Effector memory CD8-positive, alpha-beta T cell (primary cell): Measurements from ENCODE around the gene WDR74.
"Not testable (repeated sequence)": the region's sequence is repeated elsewhere in the genome, so short reads cannot be mapped to it uniquely, and the experiment has no call there.

Source experiments
- ATAC-seq: fragments of 150-1000 bp; cut with Tn5 transposase; replicated peaks from 2 replicates; pipeline ENCODE4 v1.10.0; 2021; ENCODE audit warnings: mild to moderate bottlenecking, moderate library complexity
- DNase-seq, 3 experiments: peaks; one replicate each; pipeline ENCODE4 v3.0.0; 2021
- H3K27ac Mint-ChIP-seq, 2 donors: one replicate each; pipeline ENCODE4 v1.8.0; 2022; ENCODE audit warnings: mild to moderate bottlenecking in 2 of 2, mixed read lengths in 2 of 2, moderate library complexity in 2 of 2
- H3K27me3 Mint-ChIP-seq, 2 donors: one replicate each; pipeline ENCODE4 v1.8.0; 2022; ENCODE audit warnings: mixed read lengths in 2 of 2
- H3K36me3 Mint-ChIP-seq: one replicate; pipeline ENCODE4 v1.8.0; 2022; ENCODE audit warnings: mild to moderate bottlenecking, moderate library complexity, mixed read lengths; ENCODE audit not compliant: insufficient read depth
- H3K4me1 Mint-ChIP-seq, 2 donors: one replicate each; pipeline ENCODE4 v1.8.0; 2022; ENCODE audit warnings: low read depth in 2 of 2, mixed read lengths in 2 of 2
- H3K4me3 Mint-ChIP-seq, 2 donors: one replicate each; pipeline ENCODE4 v1.8.0; 2022; ENCODE audit warnings: mild to moderate bottlenecking in 2 of 2, mixed read lengths in 2 of 2, moderate library complexity in 2 of 2
- H3K9me3 Mint-ChIP-seq, 2 donors: one replicate each; pipeline ENCODE4 v1.8.0; 2022; ENCODE audit warnings: mixed read lengths in 2 of 2

Gene WDR74

DNA sequence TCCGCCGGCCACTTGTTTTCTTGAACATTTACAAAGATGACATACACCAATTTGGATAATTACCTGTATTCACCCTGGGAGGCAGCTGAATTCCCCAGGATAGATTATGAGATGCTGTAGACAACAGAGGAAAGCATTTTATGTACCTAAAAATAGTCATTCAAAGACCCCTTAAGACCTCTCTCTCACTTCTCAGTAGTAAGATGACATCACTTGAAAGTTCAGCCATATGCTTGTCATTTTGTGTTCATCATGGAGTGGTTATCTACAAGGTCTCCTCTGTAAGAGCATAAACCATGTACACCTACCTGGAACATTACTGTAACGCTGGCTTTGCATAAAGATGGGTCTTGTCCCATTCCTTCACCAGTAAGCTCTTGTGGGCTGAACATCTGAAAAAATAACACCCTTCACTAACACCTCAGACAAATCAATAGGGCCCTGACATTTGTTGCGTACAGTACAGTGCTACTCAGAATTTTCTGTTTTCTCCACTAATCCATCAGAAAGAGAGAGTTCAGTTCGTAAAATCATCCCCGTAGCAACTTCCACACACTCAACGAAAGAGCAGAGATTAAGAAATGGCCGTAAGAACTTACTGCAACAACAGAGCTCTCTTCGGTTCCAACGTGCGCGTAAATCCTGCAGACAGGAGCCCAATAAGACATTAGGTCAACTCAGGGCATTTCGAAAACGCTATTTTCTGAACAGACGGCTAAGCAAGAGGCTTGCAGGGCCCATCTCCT lies 15.6 kb upstream of the WDR74 start:
- peak overlapping the region; percentile 95 to 96 for H3K4me3 Mint-ChIP-seq
- no peak for DNase-seq
- ATAC-seq, result peak; percentile 0
- H3K36me3 Mint-ChIP-seq, result peaks cover 57% of the 10 kb centered on the region
- peaks cover 40 to 45% of the 10 kb centered on the region in 2 donors for H3K4me1 Mint-ChIP-seq
- H3K27ac Mint-ChIP-seq, result peak overlapping the region; percentile 94
- H3K27me3 Mint-ChIP-seq, result no peaks in the 10 kb centered on the region
- H3K9me3 Mint-ChIP-seq, result no peaks in the 10 kb centered on the region

GRCh38 chr11:62854013-62854824 lies 14.8 kb upstream of the WDR74 start:
- Mint-ChIP-seq H3K4me1 (peaks cover 40 to 45% of the 10 kb centered on the region in 2 donors), H3K27me3 (no peaks in the 10 kb centered on the region), H3K36me3 (peaks cover 57% of the 10 kb centered on the region), H3K4me3 (peak overlapping the region; percentile 95 to 96), H3K9me3 (no peaks in the 10 kb centered on the region), H3K27ac (peak overlapping the region; percentile 94)
- DNase-seq (no peak), ATAC-seq (no peak)

- DNase-seq (peak in 1 of 3 experiments; percentile 20), ATAC-seq (peak; percentile 31)
- H3K36me3 Mint-ChIP-seq, result peaks cover 57% of the 10 kb centered on the region
- H3K4me3 Mint-ChIP-seq, result peak overlapping the region; percentile 95 to 96
- H3K27ac Mint-ChIP-seq, result peak overlapping the region; percentile 28 to 53
- H3K4me1 Mint-ChIP-seq, result peaks cover 40 to 45% of the 10 kb centered on the region in 2 donors
- H3K9me3 Mint-ChIP-seq, result no peaks in the 10 kb centered on the region
- H3K27me3 Mint-ChIP-seq, result no peaks in the 10 kb centered on the region
Measured at GRCh38 chr11:62853279-62853965, 14.0 kb upstream of the WDR74 start.

GRCh38 chr11:62852523-62853188 lies 13.3 kb upstream of the WDR74 start:
- Mint-ChIP-seq H3K4me1 (peaks cover 40 to 45% of the 10 kb centered on the region in 2 donors), H3K27ac (peak overlapping the region; percentile 28 to 53), H3K4me3 (peak overlapping the region; percentile 95 to 96), H3K27me3 (no peaks in the 10 kb centered on the region), H3K9me3 (no peaks in the 10 kb centered on the region), H3K36me3 (peaks cover 57% of the 10 kb centered on the region)
- ATAC-seq, result no peak
- no peak for DNase-seq

DNA sequence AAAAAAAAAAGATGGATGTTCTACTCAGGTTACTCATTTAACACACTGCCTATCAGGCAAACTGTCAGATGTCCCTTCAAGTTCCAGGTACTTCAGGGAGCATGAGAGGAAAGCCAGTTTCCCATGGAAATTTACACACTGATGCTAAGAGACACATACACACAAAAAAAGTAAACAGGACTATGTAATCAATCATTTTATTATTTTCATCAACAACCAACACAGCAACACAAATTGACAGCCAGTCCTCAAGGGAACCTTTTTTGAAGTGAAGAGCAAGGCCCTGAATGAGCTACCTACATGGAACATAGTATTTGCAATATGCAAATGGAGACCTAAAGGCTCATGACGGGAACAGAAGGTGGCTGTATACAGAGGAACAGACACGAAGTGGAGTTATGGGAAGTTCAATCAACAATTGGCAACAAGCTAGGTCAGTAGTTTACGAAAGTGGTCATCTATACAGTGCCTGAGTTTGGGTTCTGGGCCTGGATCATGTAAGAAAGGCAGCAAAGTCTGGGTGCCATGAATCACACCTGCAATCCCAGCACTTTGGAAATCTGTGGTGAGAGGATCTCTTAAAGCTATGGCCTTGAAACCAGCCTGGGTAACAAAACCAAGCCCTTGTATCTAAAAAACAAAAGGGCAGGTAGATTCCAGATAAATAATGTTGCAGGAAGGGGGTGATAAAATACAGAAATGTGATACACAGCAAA lies 12.6 kb upstream of the WDR74 start:
- no peak for ATAC-seq
- DNase-seq, result no peak
- no peak overlapping the region for H3K4me3 Mint-ChIP-seq
- no peaks in the 10 kb centered on the region for H3K9me3 Mint-ChIP-seq
- no peaks in the 10 kb centered on the region for H3K27me3 Mint-ChIP-seq
- peaks cover 59% of the 10 kb centered on the region for H3K36me3 Mint-ChIP-seq
- peak overlapping the region in 1 of 2 donors; percentile 75 for H3K27ac Mint-ChIP-seq
- H3K4me1 Mint-ChIP-seq, result peaks cover 40 to 41% of the 10 kb centered on the region in 2 donors

- Mint-ChIP-seq H3K4me1 (peaks cover 37% of the 10 kb centered on the region in 2 donors), H3K4me3 (no peak overlapping the region), H3K27ac (peak overlapping the region in 1 of 2 donors; percentile 75), H3K27me3 (no peaks in the 10 kb centered on the region), H3K36me3 (peaks cover 56% of the 10 kb centered on the region), H3K9me3 (no peaks in the 10 kb centered on the region)
- ATAC-seq (no peak), DNase-seq (no peak)
Measured at GRCh38 chr11:62850911-62851806, 11.8 kb upstream of the WDR74 start.

DNA sequence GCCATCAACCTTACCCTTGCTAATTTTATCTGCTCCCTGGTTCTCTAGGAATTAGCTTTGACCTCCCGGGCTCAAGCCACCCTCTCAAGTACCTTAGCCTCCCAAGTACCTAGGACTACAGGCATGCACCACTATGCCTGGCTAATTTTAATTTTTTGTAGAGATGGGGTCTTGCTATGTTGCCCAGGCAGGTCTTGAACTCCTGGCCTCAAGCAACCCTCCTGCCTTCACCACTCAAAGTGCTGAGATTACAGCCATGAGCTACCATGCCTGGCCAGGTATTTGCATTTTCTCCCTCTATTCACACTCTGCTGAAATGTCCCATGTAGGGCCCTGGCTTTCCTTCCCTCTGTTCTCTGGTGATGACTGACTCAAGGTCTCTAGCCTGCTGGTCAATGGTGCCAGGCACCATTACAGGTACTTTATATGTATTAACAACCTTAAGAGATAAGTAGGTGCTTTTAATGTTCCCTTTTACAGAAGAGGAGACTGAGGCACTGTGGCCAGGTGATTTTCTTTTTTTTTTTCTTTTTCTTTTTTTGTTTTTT lies 8.5 kb upstream of the WDR74 start:
- H3K27me3 Mint-ChIP-seq, result no peaks in the 10 kb centered on the region
- H3K4me1 Mint-ChIP-seq, result peaks cover 9 to 10% of the 10 kb centered on the region in 2 donors
- H3K4me3 Mint-ChIP-seq, result no peak overlapping the region
- no peak overlapping the region for H3K27ac Mint-ChIP-seq
- ATAC-seq, result no peak
- H3K9me3 Mint-ChIP-seq, result no peaks in the 10 kb centered on the region
- DNase-seq, result no peak
- H3K36me3 Mint-ChIP-seq, result peaks cover 26% of the 10 kb centered on the region

DNA sequence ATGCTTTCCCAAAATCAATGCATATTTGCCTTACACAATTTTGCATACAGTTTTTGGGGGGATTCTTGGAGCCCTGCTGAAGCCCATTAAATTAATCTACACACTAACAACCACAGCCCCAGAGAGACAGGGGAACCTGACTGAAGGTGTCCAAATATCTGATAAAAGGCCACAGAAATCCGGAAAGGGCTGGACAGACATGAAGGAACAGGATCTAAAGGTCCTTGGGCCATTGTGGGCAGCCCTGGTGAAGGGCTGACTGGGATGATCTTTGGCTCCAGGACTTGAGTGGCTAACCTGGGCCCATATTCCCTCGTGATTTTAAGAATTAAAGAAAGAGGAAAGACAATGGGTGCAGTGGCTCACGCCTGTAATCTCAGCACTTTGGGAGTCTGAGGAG lies 6.8 kb upstream of the WDR74 start:
- Mint-ChIP-seq H3K27ac (no peak overlapping the region), H3K4me3 (no peak overlapping the region), H3K9me3 (no peaks in the 10 kb centered on the region), H3K4me1 (peaks cover 0 to 1% of the 10 kb centered on the region in 2 donors), H3K36me3 (peaks cover 10% of the 10 kb centered on the region), H3K27me3 (no peaks in the 10 kb centered on the region)
- no peak for ATAC-seq
- no peak for DNase-seq

DNA sequence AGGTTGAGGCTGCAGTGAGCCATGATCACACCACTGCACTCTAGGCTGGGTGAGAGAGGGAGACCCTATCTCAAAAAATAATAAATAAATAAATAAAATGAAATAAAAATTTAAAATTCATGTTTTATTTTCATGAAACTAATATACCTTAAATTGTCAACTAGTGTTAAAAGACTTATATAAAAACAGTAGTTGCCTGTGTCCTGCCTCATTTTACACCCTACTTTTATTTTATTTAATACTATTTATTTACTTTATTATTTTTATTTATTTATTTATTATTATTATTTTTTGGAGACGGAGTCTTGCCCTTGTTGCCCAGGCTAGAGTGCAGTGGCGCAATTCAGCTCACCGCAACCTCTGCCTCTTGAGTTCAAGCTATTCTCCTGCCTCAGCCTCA lies 4.8 kb upstream of the WDR74 start:
- no peak for ATAC-seq
- no peak for DNase-seq
- Mint-ChIP-seq H3K27ac (no peak overlapping the region), H3K27me3 (no peaks in the 10 kb centered on the region), H3K4me3 (no peak overlapping the region), H3K36me3 (peaks cover 7% of the 10 kb centered on the region), H3K4me1 (peaks cover 6 to 7% of the 10 kb centered on the region in 2 donors), H3K9me3 (no peaks in the 10 kb centered on the region)

DNA sequence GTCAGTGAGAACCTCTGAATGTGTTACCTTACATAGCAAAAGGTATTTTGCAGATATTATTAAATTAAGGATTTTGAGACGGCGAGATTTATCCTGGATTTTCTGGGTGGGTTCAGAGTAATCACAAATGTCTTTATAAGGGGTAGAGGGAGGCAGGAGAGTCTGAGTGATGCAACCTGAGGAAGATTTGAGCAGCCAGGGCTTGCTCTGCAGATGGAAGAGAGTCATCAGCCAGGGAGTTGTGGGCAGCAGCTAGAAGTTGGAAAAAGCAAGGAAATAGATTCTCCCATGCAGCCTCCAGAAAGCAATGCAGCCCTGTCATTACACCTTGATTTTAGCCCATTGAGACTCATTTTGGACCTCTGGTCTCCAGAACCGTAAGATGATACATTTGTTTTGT lies 4.1 kb upstream of the WDR74 start:
- Mint-ChIP-seq H3K27ac (no peak overlapping the region), H3K4me1 (peaks cover 9 to 12% of the 10 kb centered on the region in 2 donors), H3K9me3 (no peaks in the 10 kb centered on the region), H3K4me3 (peak overlapping the region in 1 of 2 donors; percentile 11), H3K36me3 (peaks cover 7% of the 10 kb centered on the region), H3K27me3 (no peaks in the 10 kb centered on the region)
- ATAC-seq (no peak), DNase-seq (no peak)

DNA sequence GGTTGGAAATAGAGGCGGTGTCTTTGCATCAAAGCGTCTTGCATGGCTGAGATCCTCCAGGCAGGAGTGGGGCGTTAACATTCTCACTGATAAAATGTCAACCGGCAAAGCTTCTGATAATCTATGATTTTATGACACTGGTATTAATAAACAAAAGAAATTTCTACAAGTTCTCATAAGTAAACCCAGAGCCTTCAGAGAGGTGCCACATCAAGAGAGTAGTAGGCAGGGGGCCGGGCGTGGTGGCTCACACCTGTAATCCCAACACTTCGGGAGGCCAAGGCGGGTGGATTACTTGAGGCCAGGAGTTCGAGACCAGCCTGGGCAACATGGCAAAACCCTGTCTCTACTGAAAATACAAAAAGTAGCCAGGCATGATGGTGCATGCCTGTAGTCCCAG lies 3.5 kb upstream of the WDR74 start:
- H3K27me3 Mint-ChIP-seq, DNase-seq, H3K9me3 Mint-ChIP-seq, H3K36me3 Mint-ChIP-seq, H3K27ac Mint-ChIP-seq, ATAC-seq, H3K4me3 Mint-ChIP-seq: not testable (repeated sequence)
- peaks cover 9 to 12% of the 10 kb centered on the region in 2 donors for H3K4me1 Mint-ChIP-seq
